HTERT RPE-1 (cell line): ENCODE data around the gene LRBA.
"Not testable (repeated sequence)": the region's sequence is repeated elsewhere in the genome, so short reads cannot be mapped to it uniquely, and the experiment has no call there.

Experiments used
- in situ Hi-C: fragments of 300-500 bp; cut with MboI; formaldehyde crosslinking; loops from 4 replicates; pipeline ENCODE4 v1.14.3; 2020; ENCODE audit warnings: low sequenced_read_pairs

LRBA gene

DNA sequence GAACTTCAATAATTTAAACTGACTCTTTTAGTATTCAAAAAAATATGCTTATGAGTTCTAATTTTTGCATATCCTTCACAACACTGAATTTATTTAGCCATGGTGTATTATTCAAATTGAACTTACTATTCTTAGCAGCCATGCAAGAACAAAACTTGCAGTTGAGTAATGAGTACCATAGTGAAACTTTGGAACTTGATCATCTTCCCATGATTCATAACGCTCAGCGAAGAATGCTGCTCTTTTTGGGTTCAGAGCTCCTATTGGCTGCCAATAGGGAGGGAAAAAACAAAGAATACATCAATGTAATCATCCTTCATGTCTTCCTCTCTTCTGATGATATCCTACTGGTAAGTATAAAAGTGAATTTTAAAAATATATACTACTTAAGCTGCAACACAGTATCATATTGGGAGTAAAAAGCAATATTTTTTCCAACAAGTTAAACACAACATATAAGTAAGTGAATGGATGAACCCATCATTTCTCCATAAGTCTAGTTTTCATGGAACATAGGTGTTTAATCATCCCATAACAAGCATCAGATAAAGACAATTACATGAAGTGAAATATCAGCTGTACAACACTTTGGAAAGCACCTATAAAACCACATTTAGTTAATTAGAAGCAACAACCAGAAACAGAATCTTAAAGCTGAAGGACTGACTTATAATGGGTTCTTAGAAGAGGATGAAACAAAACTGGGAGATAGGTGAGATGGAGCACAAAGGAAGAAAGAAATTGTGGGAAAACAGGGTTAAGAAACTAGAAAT is 578.3 kb downstream of the LRBA start:
- in situ Hi-C loops = no loop called here

DNA sequence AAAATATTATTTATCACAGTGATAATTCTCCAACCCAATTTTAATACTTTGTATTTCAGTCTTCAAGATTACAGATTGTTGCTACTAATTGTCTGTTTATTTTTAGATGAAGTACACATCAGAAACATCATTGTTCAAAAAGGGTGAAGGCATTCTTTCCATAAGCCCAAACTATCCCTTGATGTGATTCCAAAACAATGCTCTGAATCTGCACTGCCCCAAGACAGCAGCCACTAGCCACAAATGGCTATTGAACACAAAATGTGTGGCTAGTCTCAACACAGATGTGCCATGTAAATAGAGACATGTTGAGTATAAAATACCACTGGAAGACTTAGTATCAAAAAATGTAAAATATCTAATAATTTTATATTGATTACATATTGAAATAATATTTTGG is 583.9 kb downstream of the LRBA start:
- in situ Hi-C loops = no loop called here

DNA sequence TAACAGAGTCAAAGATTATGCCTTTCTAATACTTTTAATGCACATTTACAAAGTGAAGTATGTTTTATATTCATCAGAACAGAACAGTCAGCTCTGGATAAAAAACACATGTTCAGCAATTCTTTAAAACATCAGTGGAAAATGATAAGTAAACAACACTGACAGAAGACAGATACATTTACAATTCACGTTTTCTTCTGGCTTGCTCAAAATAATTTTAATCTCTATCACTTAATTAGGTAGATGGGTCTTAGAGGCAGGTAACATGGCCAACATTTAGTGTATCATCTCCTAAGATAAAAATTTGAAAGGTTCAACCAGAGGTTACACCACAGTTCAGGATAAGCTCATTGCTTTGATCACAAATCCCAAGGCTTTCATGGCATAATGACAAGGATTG is 589.9 kb downstream of the LRBA start:
- in situ Hi-C loops = no loop called here

DNA sequence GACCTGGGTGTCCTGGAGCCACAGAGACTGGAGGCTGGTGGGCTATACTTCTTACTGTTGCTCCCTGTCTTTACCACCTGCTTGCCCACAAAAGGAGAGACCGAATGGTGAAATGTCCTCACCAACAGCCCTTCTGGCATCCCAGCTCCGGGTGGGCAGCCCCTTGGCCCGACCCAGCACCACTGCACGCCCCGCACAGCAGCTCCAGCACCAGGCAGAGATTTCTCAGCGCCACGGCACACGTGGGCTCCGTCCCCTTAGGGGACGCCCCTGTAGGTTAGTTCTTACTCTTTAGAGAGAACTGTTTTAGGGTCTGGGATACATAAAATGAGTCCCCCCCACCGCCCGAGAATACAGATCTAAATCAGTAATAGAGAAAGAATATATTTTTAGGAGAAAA is 591.6 kb downstream of the LRBA start:
- in situ Hi-C loops = no loop called here

DNA sequence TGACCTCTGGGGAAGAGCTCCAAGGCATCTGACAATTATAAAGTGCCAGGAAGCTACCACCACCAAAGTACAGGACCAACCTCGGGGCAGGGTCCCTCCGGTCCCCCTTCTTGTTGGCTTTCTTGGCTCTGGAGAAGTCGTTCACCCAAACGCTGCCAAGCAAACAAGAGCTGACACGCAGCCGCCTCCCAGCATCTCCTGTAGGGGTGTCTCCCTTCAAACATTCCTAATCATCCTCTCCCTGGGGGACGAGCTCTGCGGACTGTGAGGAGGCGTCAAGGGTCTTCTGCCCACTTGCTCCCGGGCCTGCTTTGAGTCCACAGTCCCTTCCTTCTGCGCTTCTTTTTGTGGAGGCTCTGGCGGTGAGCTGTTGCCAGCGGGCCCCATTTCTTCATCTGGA is 592.0 kb downstream of the LRBA start:
- in situ Hi-C loops = no loop called here

DNA sequence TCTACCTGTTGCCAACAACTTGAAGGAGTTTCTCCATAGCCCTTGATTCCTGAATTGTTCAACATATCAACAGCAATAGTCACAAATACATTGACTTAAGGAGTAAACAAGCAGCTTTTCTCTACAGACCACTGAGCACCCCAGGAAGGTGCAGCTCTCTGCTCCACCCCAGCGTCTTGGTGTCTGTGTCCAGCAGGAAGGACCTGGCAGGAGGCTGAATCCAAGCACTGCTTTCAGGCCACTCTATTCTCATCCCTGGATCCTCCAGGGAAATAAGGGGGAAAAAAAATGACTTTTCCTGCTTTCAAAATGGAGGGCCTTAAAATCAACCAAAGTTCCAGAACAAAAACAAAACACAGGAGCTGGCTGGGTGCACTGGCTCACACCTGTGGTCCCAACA is 593.5 kb downstream of the LRBA start:
- in situ Hi-C loops = no loop called here

DNA sequence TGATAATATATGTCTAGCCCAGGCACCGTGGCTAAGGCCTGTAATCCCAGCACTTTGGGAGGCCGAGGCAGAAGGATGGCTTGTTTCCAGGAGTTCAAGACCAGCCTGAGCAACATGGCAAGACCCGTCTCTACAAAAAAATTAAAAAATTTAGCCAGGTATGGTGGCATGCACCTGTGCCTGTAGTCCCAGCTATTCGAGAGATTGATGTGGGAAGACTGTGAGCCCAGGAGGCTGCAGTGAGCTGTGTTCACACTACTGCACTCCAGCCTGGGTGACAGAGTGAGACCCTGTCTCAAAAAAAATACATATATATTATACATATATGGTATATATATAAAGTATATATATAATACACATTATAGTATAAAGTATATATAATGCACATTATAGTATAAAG is 595.1 kb downstream of the LRBA start:
- in situ Hi-C loops = no loop called here

DNA sequence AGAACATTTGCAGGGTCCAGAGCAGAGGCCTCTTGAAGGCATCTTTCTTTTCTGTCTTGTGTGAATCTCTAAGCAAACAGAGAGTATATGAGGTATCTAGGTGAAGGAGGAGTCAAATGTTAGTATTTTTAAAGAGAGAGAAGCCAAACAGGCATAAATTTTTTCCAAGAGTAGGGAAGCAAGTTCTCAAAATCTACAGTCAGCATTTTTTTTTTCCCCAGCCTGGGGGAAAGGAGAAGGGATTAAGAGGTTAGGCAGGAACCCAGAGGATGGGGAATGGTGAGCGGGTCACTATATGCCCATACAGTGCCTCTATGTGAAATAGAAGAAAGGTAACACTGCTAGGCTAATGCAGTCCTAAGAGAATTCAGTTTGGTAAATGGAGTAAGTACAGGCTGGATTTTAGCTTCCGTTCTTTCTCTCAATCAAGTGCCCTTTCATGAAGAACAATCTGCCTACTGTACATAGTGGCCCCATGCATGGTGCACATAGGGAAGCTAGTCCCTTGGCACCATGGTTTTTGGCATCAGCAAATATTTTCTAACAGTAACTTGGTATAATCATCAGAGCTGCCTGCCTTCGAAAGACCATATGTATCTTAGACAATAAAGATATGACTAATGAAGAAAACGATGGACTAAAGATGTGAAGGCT is 596.2 kb downstream of the LRBA start:
- in situ Hi-C loops = no loop called here

DNA sequence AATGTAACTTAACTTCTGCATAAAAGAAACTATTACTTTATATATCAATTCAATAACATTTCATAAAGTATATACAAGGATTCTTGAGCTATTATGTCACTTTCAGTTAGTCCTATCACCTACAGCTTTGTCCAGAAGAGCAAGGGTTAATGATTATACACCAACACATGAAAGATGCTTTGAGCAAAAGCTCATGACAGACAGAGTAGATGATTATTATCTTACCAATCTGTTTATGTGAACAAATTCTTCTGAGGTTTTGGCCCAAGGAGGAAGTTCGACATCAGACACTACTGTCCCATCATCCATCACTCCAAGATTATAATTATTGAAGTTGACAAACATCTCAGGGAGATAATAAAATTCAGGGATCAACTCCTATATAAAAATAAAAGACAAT is 599.9 kb downstream of the LRBA start:
- in situ Hi-C loops = no loop called here

DNA sequence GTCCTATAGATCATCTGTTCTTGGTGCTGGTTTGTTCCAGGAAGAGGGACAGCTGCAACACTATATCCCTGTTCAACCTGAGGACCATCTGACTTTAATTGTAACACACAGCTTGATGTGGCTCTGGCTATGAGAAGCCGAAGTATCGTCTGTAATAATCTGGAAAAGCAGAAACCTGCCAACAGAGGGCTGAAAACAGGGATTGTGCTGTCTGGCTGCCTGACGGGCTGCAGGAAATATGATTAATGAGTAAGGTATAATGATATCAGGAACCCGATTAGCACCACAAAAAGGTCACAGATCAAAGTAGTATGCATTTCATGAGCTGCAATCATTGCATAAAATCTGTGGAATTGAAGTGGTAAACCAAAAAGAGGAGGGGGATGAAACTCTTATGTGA is 603.6 kb downstream of the LRBA start:
- in situ Hi-C loops = no loop called here

DNA sequence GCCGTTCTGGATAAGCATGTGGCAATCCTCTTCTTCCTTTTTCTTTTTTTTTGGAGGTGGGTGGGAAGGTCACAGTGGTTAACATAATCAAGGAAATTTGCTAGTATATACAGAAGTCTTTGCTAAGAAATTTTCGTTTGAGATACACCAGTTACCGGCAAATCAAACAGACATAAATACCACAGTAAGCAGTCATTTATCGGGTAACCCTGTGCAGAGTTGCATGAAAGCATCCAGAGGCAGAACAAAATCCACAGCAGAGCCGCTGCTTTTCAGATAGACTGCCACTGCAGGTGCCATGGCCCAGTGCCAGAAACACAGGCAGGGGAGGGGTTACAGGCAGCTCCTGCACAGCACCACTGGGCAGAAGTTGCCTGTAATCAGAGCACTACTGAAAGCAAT is 612.2 kb downstream of the LRBA start:
- in situ Hi-C loops = no loop called here

DNA sequence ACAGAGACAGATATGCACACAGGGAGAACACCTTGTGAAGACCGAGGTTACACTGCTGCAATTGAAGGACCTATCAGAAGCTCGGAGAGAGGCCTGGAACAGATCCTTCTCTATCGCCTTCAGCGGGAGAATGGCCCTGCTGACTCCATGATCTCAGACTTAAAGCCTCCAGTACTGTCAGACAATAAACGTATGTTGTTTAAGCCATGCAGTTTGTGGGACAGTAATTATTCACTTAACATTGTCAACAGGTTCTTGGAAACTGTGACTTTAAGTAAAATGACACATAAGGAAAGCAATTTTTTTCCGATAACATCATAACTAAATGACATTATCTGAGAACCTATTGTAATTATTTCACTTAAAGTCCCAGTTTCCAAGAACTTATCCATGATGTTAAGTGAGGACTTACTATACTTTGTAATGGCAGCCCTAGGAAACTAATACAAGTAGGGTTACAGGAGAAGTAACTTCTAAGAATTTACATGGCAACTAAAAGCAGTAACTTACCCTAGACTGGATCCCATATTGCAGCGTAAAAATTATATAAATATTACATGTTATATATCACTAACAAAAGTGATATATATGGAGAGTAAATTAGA is 613.9 kb downstream of the LRBA start:
- in situ Hi-C loops = no loop called here

DNA sequence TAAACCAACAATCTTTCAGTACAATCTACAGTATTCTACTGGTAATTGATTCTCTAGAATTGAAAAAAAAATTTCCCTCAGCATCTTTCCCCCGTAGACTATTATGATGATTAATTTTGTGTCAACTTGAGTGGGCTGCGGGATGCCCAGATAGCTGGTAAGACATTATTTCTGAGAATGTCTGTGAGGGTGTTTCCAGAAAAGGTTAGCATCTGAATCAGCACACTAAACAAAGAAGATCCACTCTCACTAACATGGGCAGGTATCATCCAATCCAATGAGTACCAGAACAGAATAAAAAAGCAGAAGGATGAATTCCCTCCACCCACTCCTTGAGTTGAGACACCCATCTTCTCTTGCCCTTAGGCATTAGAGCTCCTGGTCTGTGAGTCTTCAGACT is 619.2 kb downstream of the LRBA start:
- in situ Hi-C loops = no loop called here

DNA sequence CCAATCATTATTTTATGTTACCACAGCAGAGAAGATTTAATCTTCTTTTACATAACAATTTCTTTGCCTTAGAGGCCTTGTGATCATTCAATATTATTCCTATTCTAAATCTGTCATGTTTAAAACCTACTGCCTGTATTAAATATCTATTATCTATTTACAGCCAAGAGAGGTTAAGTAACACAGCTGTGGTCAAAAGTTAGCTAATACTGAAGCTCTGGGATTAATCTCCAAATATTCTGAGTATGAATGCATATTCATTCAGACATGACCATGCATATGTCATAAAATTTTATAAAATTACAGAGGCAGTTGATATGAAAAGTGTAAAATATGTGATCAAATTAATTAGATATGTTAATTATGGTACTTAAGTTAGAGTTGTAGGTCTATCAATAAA is 621.0 kb downstream of the LRBA start:
- in situ Hi-C loops = no loop called here

DNA sequence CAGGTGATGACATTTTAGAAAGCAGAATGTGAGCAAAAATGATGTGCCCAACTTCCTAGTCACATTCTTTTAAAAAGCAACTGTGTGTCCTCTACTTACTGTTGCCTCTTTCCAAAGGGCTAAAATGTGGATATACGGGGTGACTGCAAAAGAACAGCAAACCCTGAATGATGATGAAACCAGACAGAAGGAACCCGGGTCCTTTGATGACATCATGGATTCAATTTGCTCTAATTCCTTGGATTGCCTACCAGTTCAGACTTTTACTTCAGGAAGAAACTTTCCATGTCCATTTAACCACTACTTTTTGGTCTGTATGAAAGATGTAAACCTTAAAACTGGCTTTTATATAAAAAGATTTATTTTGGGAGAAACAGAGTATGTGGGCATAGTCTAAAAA is 624.0 kb downstream of the LRBA start:
- in situ Hi-C loops = no loop called here

DNA sequence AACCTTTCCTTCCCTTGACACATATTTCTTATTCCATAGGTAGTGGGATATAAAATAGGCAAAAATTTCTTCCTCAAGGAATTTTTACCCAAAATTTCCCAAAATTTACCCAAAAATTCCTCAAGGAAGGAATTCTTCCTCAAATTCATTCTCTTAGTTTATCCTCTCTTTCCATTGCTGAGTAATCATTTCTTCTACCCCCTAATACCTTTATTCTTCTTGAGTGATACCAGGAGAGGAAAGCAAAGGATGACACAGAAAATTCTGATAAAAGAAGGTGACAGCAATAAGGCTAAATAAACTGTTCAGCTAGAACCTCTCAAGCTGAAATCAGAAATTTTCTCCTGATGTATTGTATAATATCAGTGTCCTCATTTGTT is 624.6 kb downstream of the LRBA start:
- in situ Hi-C loops = no loop called here

DNA sequence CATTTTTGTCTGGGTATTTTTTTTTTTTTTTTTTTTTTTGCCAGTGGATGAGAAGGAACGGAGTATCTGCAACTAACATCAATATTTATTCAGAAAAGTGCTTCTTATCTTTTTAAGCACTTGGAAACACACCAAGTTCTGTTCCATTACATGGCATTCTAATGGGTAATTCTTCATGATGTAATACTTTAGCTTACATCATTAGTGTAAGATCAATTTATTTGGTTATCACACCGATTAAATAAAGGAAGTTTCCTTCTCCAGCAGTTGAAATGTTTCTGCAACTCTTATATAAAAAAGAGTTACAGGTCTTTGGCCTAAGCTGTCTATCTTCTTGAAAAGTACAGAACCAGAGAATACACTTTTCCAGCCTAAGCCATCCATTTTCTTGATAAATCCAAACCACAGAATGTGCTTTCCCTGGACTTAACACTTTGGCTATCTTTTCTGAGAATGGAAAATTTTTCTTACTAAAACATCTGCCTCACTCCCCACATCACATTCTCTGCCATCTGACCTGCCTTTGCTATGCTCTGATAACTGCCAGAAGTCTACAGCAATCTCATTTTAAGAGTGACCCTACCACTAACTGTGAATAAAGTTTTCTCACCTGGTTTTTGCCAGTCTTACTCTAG is 625.1 kb downstream of the LRBA start:
- in situ Hi-C loops = no loop called here

DNA sequence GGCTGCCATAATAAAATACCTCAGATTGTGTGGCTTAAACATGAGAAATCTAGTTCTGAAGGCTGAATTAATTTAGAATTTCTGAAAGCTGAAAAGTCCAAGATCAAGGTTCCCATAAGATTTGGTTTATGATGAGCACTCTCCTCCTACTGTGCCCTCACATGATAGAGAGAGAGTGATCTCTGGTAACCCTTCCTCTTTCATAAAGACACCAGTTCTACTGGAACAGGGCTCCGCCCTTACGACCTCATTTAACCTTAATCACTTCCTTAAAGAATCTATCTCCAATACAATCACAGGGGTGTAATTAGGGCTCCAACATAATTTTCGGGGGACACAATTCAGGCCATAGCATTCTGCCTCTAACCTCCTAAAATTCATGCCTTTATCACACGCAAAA is 627.1 kb downstream of the LRBA start:
- in situ Hi-C loops = no loop called here

DNA sequence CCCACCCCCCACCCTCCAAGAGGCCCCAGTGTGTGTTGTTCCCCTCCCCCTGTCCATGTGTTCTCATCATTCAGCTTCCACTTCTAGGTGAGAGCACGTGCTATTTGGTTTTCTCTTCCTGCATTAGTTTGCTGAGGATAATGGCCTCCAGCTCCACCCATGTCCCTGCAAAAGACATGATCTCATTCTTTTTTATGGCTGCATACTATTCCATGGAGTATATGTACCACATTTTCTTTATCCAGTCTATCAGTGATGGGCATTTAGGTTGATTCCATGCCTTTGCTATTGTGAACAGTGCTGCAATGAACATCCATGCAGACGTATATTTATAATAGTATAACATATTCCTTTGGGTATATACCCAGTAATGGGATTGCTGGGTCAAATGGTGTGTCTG is 628.7 kb downstream of the LRBA start:
- in situ Hi-C loops = not testable (repeated sequence)

DNA sequence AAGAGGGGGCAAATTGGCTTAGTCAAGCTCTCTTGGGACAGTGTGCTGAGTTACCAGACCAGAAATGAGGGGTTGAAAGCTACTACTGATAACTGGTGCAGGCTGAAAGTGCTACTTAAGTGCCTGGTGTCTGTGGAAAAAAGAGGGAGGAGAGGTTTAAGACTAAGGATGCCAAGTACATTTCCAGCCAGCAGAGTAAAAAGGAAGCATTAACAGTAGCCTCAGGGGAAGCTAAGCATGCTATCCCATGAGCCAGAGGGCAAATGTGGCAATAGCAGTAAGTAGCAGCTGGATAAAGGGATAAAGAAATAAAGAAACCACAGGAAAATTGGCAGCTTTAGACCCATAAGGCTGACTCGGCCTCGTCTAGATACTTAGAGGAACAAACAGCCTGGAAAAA is 629.5 kb downstream of the LRBA start:
- in situ Hi-C loops = no loop called here

DNA sequence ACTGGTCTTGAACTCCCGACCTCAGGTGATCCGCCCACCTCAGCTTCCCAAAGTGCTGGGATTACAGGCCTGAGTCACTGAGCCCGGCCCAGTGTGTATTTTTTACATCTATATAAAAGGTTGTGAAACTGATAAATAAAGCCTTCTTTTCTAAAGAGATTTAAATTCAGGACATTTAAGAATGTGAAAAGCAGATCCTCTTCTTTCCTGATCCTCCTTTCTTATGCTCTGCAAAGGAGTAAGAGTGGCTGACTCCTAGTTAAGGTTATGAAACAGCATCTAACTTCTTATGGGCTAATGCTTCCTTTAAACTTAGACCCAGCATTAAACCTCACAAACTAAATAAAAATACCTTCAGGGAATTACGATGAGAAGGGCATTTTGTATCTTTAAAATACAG is 630.8 kb downstream of the LRBA start:
- in situ Hi-C loops = no loop called here

DNA sequence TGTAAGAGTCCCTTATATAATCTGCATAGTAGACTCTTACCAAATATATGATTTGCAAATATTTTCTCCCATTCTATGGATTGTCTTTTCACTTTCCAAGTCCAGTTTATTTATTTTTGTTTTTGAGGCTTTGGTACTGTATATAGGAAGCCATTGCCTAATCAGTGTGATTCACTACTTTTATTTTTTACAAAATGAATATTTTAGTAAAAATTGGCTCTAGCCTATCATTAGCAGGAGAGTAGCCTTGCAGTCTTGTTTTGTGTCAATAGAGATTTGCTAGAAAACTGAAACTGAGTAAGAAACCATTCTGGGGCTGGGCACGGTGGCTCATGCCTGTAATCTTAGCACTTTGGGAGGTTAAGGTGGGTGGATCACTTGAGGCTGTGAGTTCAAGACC is 633.1 kb downstream of the LRBA start:
- in situ Hi-C loops = no loop called here
